SK-N-SH (cell line): ENCODE results near the gene TWF2. TPM values are rescaled to one million over a fixed set of nuclear protein-coding genes. Genes with fewer than 3 reads are reported as not detected.

Experiments
- CTCF ChIA-PET: fragments of 300-600, 350-600 bp; formaldehyde crosslinking; extraction: SDS; loops from one replicate; lab custom pipeline; 2021; lab: Yijun Ruan, JAX
- POLR2A ChIA-PET: fragments of 350-600 bp; sonication (Branson Sonifier 250); formaldehyde crosslinking; extraction: SDS; loops from one replicate; lab custom pipeline; 2020; ENCODE audit warnings: antibody characterized with exemption, inconsistent platforms; lab: Yijun Ruan, JAX
- DNase-seq: peaks from one replicate; pipeline ENCODE4 v3.0.0; 2012
- H2AFZ ChIP-seq: fragments of 200-600 bp; sonication (generic); 2 replicates; pipeline ENCODE4 v1.8.1; 2016; ENCODE audit warnings: antibody characterized with exemption, mild to moderate bottlenecking, low read depth
- H3F3A ChIP-seq: fragments of 200-600 bp; sonication (generic); replicated peaks from 2 replicates; pipeline ENCODE3; 2016; ENCODE audit warnings: antibody characterized with exemption, mild to moderate bottlenecking; ENCODE audit not compliant: insufficient read depth
- H3K27ac ChIP-seq, 2 experiments: fragments of 200-500 bp in 1 of 2; fragments of 200-600 bp in 1 of 2; sonication (Bioruptor generic) in 1 of 2; sonication (generic), shearing (Covaris generic) in 1 of 2; 2 replicates each; pipeline versions ENCODE4 v1.5.1 to v1.6.1; 2014 to 2016; ENCODE audit warnings: low read depth in 2 of 2, inconsistent platforms in 1 of 2, low read length in 1 of 2, mild to moderate bottlenecking in 1 of 2, mixed read lengths in 1 of 2
- H3K27me3 ChIP-seq: fragments of 200-600 bp; sonication (generic), shearing (Covaris generic); 2 replicates; pipeline ENCODE4 v1.6.1; 2016; ENCODE audit warnings: mixed run types; ENCODE audit not compliant: insufficient read depth
- H3K36me3 ChIP-seq, 2 experiments: fragments of 200-500 bp in 1 of 2; fragments of 200-600 bp in 1 of 2; sonication (Bioruptor generic) in 1 of 2; sonication (generic) in 1 of 2; replicated peaks in 1 of 2; 2 replicates each; pipeline versions ENCODE3 to v1.5.1; 2014 to 2016; ENCODE audit warnings: low read length in 1 of 2, mild to moderate bottlenecking in 1 of 2; ENCODE audit not compliant: insufficient read depth in 2 of 2, control insufficient read depth in 1 of 2
- H3K4me1 ChIP-seq, 2 experiments: fragments of 200-500 bp in 1 of 2; fragments of 200-600 bp in 1 of 2; sonication (Bioruptor generic) in 1 of 2; sonication (generic), shearing (Covaris generic) in 1 of 2; 2 replicates each; pipeline versions ENCODE4 v1.5.1 to v1.6.1; 2014 to 2016; ENCODE audit warnings: low read depth in 1 of 2, low read length in 1 of 2, mixed run types in 1 of 2; ENCODE audit not compliant: insufficient read depth in 2 of 2, control insufficient read depth in 1 of 2
- H3K4me2 ChIP-seq: fragments of 200-600 bp; sonication (generic), shearing (Covaris generic); 2 replicates; pipeline ENCODE4 v1.6.1; 2017; ENCODE audit warnings: mixed run types
- H3K4me3 ChIP-seq, 2 experiments: fragments of 200-500 bp in 1 of 2; fragments of 200-600 bp in 1 of 2; sonication (Bioruptor generic) in 1 of 2; sonication (generic), shearing (Covaris generic) in 1 of 2; 2 replicates each; pipeline versions ENCODE4 v1.5.1 to v1.8.1; 2014 to 2016; ENCODE audit warnings: low read depth in 2 of 2, inconsistent platforms in 1 of 2, low read length in 1 of 2, mild to moderate bottlenecking in 1 of 2, mixed read lengths in 1 of 2, moderate library complexity in 1 of 2
- H3K79me2 ChIP-seq: fragments of 200-600 bp; sonication (generic); 2 replicates; pipeline ENCODE4 v1.8.1; 2017; ENCODE audit warnings: mild to moderate bottlenecking; ENCODE audit not compliant: insufficient read depth
- H3K9ac ChIP-seq: fragments of 200-600 bp; sonication (generic); 2 replicates; pipeline ENCODE4 v1.6.1; 2017; ENCODE audit warnings: mixed run types
- H3K9me2 ChIP-seq: fragments of 200-600 bp; sonication (generic); 2 replicates; pipeline ENCODE4 v1.6.1; 2017; ENCODE audit warnings: mixed run types
- H3K9me3 ChIP-seq: fragments of 200-600 bp; sonication (generic); 2 replicates; pipeline ENCODE4 v1.6.1; 2017; ENCODE audit warnings: mixed run types, mild to moderate bottlenecking, moderate library complexity
- H4K20me1 ChIP-seq: fragments of 200-600 bp; sonication (generic); 2 replicates; pipeline ENCODE4 v1.6.1; 2017; ENCODE audit warnings: mild to moderate bottlenecking, mixed run types; ENCODE audit not compliant: insufficient read depth
- CHD2 ChIP-seq: fragments of 150-350 bp; IDR thresholded peaks from 2 replicates; pipeline ENCODE4 v1.6.1; 2018; ENCODE audit warnings: low read length; ENCODE audit not compliant: partially characterized antibody
- EP300 ChIP-seq, 2 experiments: IDR thresholded peaks; 2 replicates each; pipeline versions ENCODE4 v1.4.0 to v1.6.1; 2012; ENCODE audit warnings: borderline replicate concordance in 1 of 2, low read depth in 1 of 2, low read length in 1 of 2
- EZH2phosphoT487 ChIP-seq: fragments of 200-600 bp; sonication (generic); IDR thresholded peaks from 2 replicates; pipeline ENCODE4 v1.6.1; 2017; ENCODE audit warnings: low read depth, mixed run types, mild to moderate bottlenecking, antibody characterized with exemption, moderate library complexity, borderline replicate concordance
- FOSL2 ChIP-seq: IDR thresholded peaks from 2 replicates; pipeline ENCODE4 v1.4.0; 2012; ENCODE audit warnings: low read depth, mild to moderate bottlenecking, moderate library complexity, borderline replicate concordance
- GABPA ChIP-seq: IDR thresholded peaks from 2 replicates; pipeline ENCODE4 v1.4.0; 2012; ENCODE audit warnings: low read depth, mild to moderate bottlenecking
- IRF3 ChIP-seq: fragments of 150-350 bp; IDR thresholded peaks from 2 replicates; pipeline ENCODE4 v1.6.1; 2016; ENCODE audit warnings: mild to moderate bottlenecking, low read depth, low read length
- JUND ChIP-seq: IDR thresholded peaks from 2 replicates; pipeline ENCODE4 v1.4.0; 2012
- MEF2A ChIP-seq: IDR thresholded peaks from 2 replicates; pipeline ENCODE4 v1.4.0; 2012; ENCODE audit warnings: low read depth, borderline replicate concordance
- NRF1 ChIP-seq: IDR thresholded peaks from 2 replicates; pipeline ENCODE4 v1.6.1; 2012; ENCODE audit warnings: low read depth, mild to moderate bottlenecking, low read length
- PBX3 ChIP-seq: IDR thresholded peaks from 2 replicates; pipeline ENCODE4; 2012
- RAD21 ChIP-seq: IDR thresholded peaks from 2 replicates; pipeline ENCODE4 v1.6.1; 2012; ENCODE audit warnings: mild to moderate bottlenecking, low read length
- RFX5 ChIP-seq: IDR thresholded peaks from 2 replicates; pipeline ENCODE4 v1.6.1; 2012; ENCODE audit warnings: mild to moderate bottlenecking, improper control_type of control experiment, low read length
- SIN3A ChIP-seq: IDR thresholded peaks from 2 replicates; pipeline ENCODE4 v1.6.1; 2012; ENCODE audit warnings: low read depth, mild to moderate bottlenecking, low read length, moderate library complexity, borderline replicate concordance
- TAF1 ChIP-seq: IDR thresholded peaks from 2 replicates; pipeline ENCODE4 v1.6.1; 2012; ENCODE audit warnings: low read depth, mild to moderate bottlenecking, low read length, moderate library complexity, borderline replicate concordance
- TCF12 ChIP-seq: IDR thresholded peaks from 2 replicates; pipeline ENCODE4 v1.4.0; 2012
- USF2 ChIP-seq: fragments of 150-350 bp; IDR thresholded peaks from 2 replicates; pipeline ENCODE4 v1.6.1; 2017; ENCODE audit warnings: antibody characterized with exemption, low read length, low read depth, borderline replicate concordance
- WGBS: methylation state at CpG from one replicate; pipeline ENCODE4 v1.1.6; 2017; ENCODE audit warnings: low lambda C conversion rate; 5-methylcytosine and 5-hydroxymethylcytosine counted together
- polyA plus RNA-seq, 3 experiments: library from polyadenylated mRNA; depleted of rRNA; stranded (reverse); fragments of >200 nt; gene quantifications; 2 replicates each; pipeline ENCODE4 v1.2.3, GENCODE V29; 2012
- TF ChIP-seq, protein P1 (sequence below): fragments of 200-600 bp; sonication (generic); IDR thresholded peaks from 2 replicates; pipeline ENCODE4 v1.6.1; 2017; ENCODE audit warnings: antibody characterized with exemption, mild to moderate bottlenecking, moderate library complexity

Gene TWF2
- polyA plus RNA-seq, 1 of the 3 experiments (the other 2 are of a cell fraction) = 188 TPM

DNA sequence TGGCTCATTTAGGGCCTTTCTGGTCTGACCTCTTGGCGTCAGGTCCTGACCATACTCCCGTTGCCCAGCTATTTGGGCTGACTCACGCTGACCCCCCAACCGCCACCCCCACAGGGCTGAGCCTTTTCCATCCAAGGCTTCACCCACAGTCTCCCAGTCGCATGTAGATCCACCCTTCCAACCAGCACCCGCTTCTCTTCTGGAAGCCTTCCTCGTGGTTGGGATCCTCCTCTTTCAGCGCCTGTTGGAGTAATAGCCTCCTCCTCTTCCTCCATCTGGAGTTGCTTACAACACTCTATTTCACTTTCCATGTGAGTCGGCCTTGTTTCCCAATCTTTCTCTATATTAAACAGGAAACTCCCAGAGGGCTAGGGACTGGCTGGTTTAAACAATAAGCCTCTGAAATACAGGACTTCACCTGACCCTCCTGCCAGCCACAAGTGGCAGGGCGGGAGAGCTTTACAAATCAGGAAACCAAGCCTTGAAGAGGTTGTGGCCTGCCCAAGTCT, 43.1 kb downstream of the TWF2 start:
- Histone ChIP-seq H3K9ac (no peak overlapping the region), H2AFZ (no peak overlapping the region), H3K36me3 (peaks cover 6 to 10% of the 10 kb centered on the region in 2 experiments), H3K4me2 (no peak overlapping the region), H3K9me2 (no peaks in the 10 kb centered on the region), H4K20me1 (no peaks in the 10 kb centered on the region), H3K27me3 (no peaks in the 10 kb centered on the region), H3K9me3 (no peaks in the 10 kb centered on the region), H3K4me1 (peaks cover 7 to 23% of the 10 kb centered on the region in 2 experiments), H3K79me2 (peaks cover 27% of the 10 kb centered on the region), H3K27ac (no peak overlapping the region), H3F3A (peaks cover 5% of the 10 kb centered on the region), H3K4me3 (no peak overlapping the region)
- ChIA-PET POLR2A (no interaction called here), CTCF (interaction anchor here (0.6 to 2.0 kb wide), 4 partner anchors 21 to 188 kb away, joined by 3 to 9 read pairs (median 3); no protein-coding TSS in a partner anchor)
- TF ChIP-seq, protein P1, sequence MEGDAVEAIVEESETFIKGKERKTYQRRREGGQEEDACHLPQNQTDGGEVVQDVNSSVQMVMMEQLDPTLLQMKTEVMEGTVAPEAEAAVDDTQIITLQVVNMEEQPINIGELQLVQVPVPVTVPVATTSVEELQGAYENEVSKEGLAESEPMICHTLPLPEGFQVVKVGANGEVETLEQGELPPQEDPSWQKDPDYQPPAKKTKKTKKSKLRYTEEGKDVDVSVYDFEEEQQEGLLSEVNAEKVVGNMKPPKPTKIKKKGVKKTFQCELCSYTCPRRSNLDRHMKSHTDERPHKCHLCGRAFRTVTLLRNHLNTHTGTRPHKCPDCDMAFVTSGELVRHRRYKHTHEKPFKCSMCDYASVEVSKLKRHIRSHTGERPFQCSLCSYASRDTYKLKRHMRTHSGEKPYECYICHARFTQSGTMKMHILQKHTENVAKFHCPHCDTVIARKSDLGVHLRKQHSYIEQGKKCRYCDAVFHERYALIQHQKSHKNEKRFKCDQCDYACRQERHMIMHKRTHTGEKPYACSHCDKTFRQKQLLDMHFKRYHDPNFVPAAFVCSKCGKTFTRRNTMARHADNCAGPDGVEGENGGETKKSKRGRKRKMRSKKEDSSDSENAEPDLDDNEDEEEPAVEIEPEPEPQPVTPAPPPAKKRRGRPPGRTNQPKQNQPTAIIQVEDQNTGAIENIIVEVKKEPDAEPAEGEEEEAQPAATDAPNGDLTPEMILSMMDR = no peak
- TF ChIP-seq TAF1 = no peak
- no peak for TF ChIP-seq TCF12
- TF ChIP-seq MEF2A = no peak
- no peak for TF ChIP-seq GABPA
- no peak for TF ChIP-seq RAD21
- TF ChIP-seq JUND = no peak
- TF ChIP-seq USF2 = no peak
- no peak for TF ChIP-seq PBX3
- TF ChIP-seq RFX5 = no peak
- no peak for TF ChIP-seq NRF1
- no peak for TF ChIP-seq EP300 (IDR thresholded peaks at IDR 0.05; ENCODE audit: borderline replicate concordance in 1 of 2, low read depth in 1 of 2, low read length in 1 of 2)
- no peak for TF ChIP-seq SIN3A
- no peak for TF ChIP-seq EZH2phosphoT487
- no peak for TF ChIP-seq FOSL2
- TF ChIP-seq IRF3 = no peak
- TF ChIP-seq CHD2 = no peak
- 84% methylated on average over 6 of the region's 10 CpGs for WGBS
- DNase-seq = no peak
